Measurements from ENCODE around the gene CD79B. TPM values are rescaled to one million over a fixed set of nuclear protein-coding genes. Genes with fewer than 3 reads are reported as not detected.
"Not testable (repeated sequence)": the region's sequence is repeated elsewhere in the genome, so short reads cannot be mapped to it uniquely, and the experiment has no call there.

Gene CD79B
- total RNA-seq, 2 experiments from 2014 or later, result 479 to 751 TPM

DNA sequence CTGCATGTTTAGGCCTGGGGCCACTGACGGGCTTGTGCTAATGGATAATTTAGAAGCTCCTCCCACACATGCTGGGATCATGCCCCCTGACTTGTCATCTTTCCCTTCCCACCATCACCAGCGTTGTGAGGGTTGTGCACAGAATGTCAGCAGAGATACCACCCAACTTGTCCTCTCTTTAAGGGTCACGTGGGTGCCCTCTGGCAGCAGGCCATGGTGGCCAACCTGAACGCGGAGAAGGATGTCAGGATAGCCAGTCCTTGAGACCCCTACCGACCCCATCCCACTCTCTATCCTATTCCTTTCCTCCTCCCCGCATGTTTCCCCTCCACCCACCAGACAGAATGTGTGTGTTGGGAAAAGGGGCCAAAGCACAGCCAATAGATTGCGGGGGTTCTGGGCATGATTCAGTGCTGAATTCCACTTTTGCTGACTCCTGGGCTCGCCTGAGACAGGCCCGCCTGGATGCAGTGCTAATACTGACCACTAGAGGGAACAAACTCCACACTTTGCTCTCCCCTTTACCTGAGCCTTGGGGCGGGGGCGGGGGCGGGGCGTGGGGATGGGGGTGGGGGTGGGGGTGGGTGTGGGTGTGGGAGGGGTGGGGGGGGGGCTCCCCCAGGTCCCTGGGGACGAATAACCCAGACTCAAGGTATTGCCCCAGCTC lies 50.1 kb downstream of the CD79B start, which contains the start of gene GH2:
TSS of gene GH2 (minus strand) at position 10 of the 667 bp plus-strand sequence. CDS start 143 bp downstream, outside the sequence.
- Histone ChIP-seq H3K9me3 (ENCODE audit: low read length) (no peaks in the 10 kb centered on the region), H3K27ac (ENCODE audit: low read depth, low read length, poor library complexity, severe bottlenecking) (no peak within 1 kb of the TSS), H3K4me1 (ENCODE audit: insufficient read depth, low read length, poor library complexity, severe bottlenecking) (no peaks in the 10 kb centered on the region), H3K79me2 (ENCODE audit: insufficient read depth, low read depth, low read length) (no peaks in the 10 kb centered on the region), H3K36me3 (ENCODE audit: insufficient read depth, low read length) (no peaks in the 10 kb centered on the region), H4K20me1 (ENCODE audit: insufficient read depth, low read length) (no peaks in the 10 kb centered on the region), H3K9me2 (ENCODE audit: insufficient read depth, low read length) (no peaks in the 10 kb centered on the region), H3K4me2 (ENCODE audit: low read length) (no peak within 1 kb of the TSS), H2AFZ (ENCODE audit: low read length) (no peak within 1 kb of the TSS), H3K4me3 (ENCODE audit: low read depth, low read length, poor library complexity, severe bottlenecking) (no peak within 1 kb of the TSS)
- no TSS peak for BruUV-seq (replicated peaks)
- DNase-seq (ENCODE audit: low spot score), result peak; percentile 61
- POLR2A ChIA-PET, result no interaction called here
- intact Hi-C loops (cut with micrococcal nuclease; ENCODE audit: unreplicated experiment), result no loop called here
- CTCF ChIA-PET (ENCODE audit: unreplicated experiment), result no interaction called here
- TF ChIP-seq EZH2phosphoT487 (IDR thresholded peaks at IDR 0.05; ENCODE audit: borderline replicate concordance, low read depth, low read length), result no peak
- TF ChIP-seq, protein P1, sequence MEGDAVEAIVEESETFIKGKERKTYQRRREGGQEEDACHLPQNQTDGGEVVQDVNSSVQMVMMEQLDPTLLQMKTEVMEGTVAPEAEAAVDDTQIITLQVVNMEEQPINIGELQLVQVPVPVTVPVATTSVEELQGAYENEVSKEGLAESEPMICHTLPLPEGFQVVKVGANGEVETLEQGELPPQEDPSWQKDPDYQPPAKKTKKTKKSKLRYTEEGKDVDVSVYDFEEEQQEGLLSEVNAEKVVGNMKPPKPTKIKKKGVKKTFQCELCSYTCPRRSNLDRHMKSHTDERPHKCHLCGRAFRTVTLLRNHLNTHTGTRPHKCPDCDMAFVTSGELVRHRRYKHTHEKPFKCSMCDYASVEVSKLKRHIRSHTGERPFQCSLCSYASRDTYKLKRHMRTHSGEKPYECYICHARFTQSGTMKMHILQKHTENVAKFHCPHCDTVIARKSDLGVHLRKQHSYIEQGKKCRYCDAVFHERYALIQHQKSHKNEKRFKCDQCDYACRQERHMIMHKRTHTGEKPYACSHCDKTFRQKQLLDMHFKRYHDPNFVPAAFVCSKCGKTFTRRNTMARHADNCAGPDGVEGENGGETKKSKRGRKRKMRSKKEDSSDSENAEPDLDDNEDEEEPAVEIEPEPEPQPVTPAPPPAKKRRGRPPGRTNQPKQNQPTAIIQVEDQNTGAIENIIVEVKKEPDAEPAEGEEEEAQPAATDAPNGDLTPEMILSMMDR (conservative IDR thresholded peaks at IDR 0.05; ENCODE audit: low read length), result peak; percentile 69

DNA sequence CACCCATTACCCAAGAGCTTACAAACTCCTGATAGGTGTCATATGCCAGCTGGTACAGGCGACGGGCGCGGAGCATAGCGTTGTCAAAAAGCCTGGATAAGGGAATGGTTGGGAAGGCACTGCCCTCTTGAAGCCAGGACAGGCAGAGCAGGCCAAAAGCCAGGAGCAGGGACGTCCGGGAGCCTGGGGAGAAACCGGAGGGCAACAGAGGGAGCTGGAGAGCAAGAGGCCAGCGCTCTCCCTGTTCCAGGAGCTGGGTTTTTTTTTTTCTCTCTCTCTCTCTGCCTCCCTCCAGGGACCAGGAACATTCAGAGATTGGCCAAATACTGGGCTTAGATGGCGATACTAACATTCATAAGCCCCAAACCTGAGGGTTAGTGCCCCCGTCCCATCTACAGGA lies 50.8 kb downstream of the CD79B start:
- H2AFZ ChIP-seq (ENCODE audit: low read length); CTCF ChIA-PET (ENCODE audit: unreplicated experiment); H3K4me3 ChIP-seq (ENCODE audit: low read depth, low read length, poor library complexity, severe bottlenecking); H3K4me2 ChIP-seq (ENCODE audit: low read length); H3K9me3 ChIP-seq (ENCODE audit: low read length); H3K79me2 ChIP-seq (ENCODE audit: insufficient read depth, low read depth, low read length); H3K27ac ChIP-seq (ENCODE audit: low read depth, low read length, poor library complexity, severe bottlenecking); H4K20me1 ChIP-seq (ENCODE audit: insufficient read depth, low read length); intact Hi-C loops (cut with micrococcal nuclease; ENCODE audit: unreplicated experiment); DNase-seq (ENCODE audit: low spot score); BruUV-seq (replicated peaks); H3K36me3 ChIP-seq (ENCODE audit: insufficient read depth, low read length); H3K9me2 ChIP-seq (ENCODE audit: insufficient read depth, low read length); H3K4me1 ChIP-seq (ENCODE audit: insufficient read depth, low read length, poor library complexity, severe bottlenecking): not testable (repeated sequence)
- POLR2A ChIA-PET, result interaction anchor here (0.6 kb wide), 1 partner anchor 141 kb away, joined by 3 read pairs; no protein-coding TSS in a partner anchor

- DNase-seq (ENCODE audit: low spot score), result no peak
- no TSS peak for BruUV-seq (replicated peaks)
- Histone ChIP-seq H3K79me2 (ENCODE audit: insufficient read depth, low read depth, low read length) (no peaks in the 10 kb centered on the region), H2AFZ (ENCODE audit: low read length) (no peak overlapping the region), H3K36me3 (ENCODE audit: insufficient read depth, low read length) (no peaks in the 10 kb centered on the region), H3K27ac (ENCODE audit: low read depth, low read length, poor library complexity, severe bottlenecking) (no peak overlapping the region), H4K20me1 (ENCODE audit: insufficient read depth, low read length) (no peaks in the 10 kb centered on the region), H3K4me2 (ENCODE audit: low read length) (no peak overlapping the region), H3K4me3 (ENCODE audit: low read depth, low read length, poor library complexity, severe bottlenecking) (no peak overlapping the region), H3K9me2 (ENCODE audit: insufficient read depth, low read length) (no peaks in the 10 kb centered on the region), H3K9me3 (ENCODE audit: low read length) (no peaks in the 10 kb centered on the region), H3K4me1 (ENCODE audit: insufficient read depth, low read length, poor library complexity, severe bottlenecking) (no peaks in the 10 kb centered on the region)
- intact Hi-C loops (cut with micrococcal nuclease; ENCODE audit: unreplicated experiment), result no loop called here
- CTCF ChIA-PET (ENCODE audit: unreplicated experiment), result no interaction called here
- POLR2A ChIA-PET, result interaction anchor here (0.6 kb wide), 1 partner anchor 142 kb away, joined by 3 read pairs; no protein-coding TSS in a partner anchor
- TF ChIP-seq, protein P1 (conservative IDR thresholded peaks at IDR 0.05; ENCODE audit: low read length), result no peak
- no peak for TF ChIP-seq EZH2phosphoT487 (IDR thresholded peaks at IDR 0.05; ENCODE audit: borderline replicate concordance, low read depth, low read length)
These were observed 51.4 kb downstream of the CD79B start for GRCh38 chr17:63880706-63881105.

Small RNA genes within 50 kb of the gene (small RNA-seq; reads per million reads assigned to genes)
- gene AC040958.1 (not detected), gene AC127029.1 (not detected), gene GH1 (not detected)

Other genes starting within 250 kb of the CD79B start
- 406 and 428 TPM in 2 replicates for gene LIMD2, start 232.2 kb downstream of the CD79B start, total RNA-seq (2014; rRNA removed; shearing (Covaris generic))
- 286 and 306 TPM in 2 replicates for gene LIMD2, start 232.2 kb downstream of the CD79B start, total RNA-seq (2022)
- gene STRADA, start 190.5 kb downstream of the CD79B start, total RNA-seq (2014; rRNA removed; shearing (Covaris generic)), result 31.9 and 37.2 TPM in 2 replicates
- gene STRADA, start 190.5 kb downstream of the CD79B start, total RNA-seq (2022), result 68.0 and 80.3 TPM in 2 replicates
- 27.5 and 37.6 TPM in 2 replicates for gene CCDC47, start 158.7 kb downstream of the CD79B start, total RNA-seq (2014; rRNA removed; shearing (Covaris generic))
- gene CCDC47, start 158.7 kb downstream of the CD79B start, total RNA-seq (2022), result 37.8 and 50.3 TPM in 2 replicates
- gene DDX42, start 158.2 kb downstream of the CD79B start, total RNA-seq (2014; rRNA removed; shearing (Covaris generic)), result 74.1 and 85.1 TPM in 2 replicates
- 145 and 156 TPM in 2 replicates for gene DDX42, start 158.2 kb downstream of the CD79B start, total RNA-seq (2022)
- gene PSMC5, start 104.9 kb downstream of the CD79B start, total RNA-seq (2014; rRNA removed; shearing (Covaris generic)), result 32.6 and 42.7 TPM in 2 replicates
- 80.0 and 105 TPM in 2 replicates for gene PSMC5, start 104.9 kb downstream of the CD79B start, total RNA-seq (2022)
- gene FTSJ3, start 104.7 kb downstream of the CD79B start, total RNA-seq (2014; rRNA removed; shearing (Covaris generic)), result 32.4 and 43.0 TPM in 2 replicates
- 38.2 and 49.0 TPM in 2 replicates for gene FTSJ3, start 104.7 kb downstream of the CD79B start, total RNA-seq (2022)
- gene SMARCD2, start 89.6 kb downstream of the CD79B start, total RNA-seq (2014; rRNA removed; shearing (Covaris generic)), result 112 and 120 TPM in 2 replicates
- 127 and 136 TPM in 2 replicates for gene SMARCD2, start 89.6 kb downstream of the CD79B start, total RNA-seq (2022)
- gene CSH2, start 58.7 kb downstream of the CD79B start, total RNA-seq (2014; rRNA removed; shearing (Covaris generic)), result not detected in 2 replicates
- gene CSH2, start 58.7 kb downstream of the CD79B start, total RNA-seq (2022), result not detected in 2 replicates
- gene GH2, start 50.4 kb downstream of the CD79B start, total RNA-seq (2014; rRNA removed; shearing (Covaris generic)), result not detected in 2 replicates
- gene GH2, start 50.4 kb downstream of the CD79B start, total RNA-seq (2022), result not detected in 2 replicates
- not detected in 2 replicates for gene CSH1, start 35.8 kb downstream of the CD79B start, total RNA-seq (2014; rRNA removed; shearing (Covaris generic))
- gene CSH1, start 35.8 kb downstream of the CD79B start, total RNA-seq (2022), result not detected in 2 replicates
- not detected in 2 replicates for gene CSHL1, start 21.1 kb downstream of the CD79B start, total RNA-seq (2014; rRNA removed; shearing (Covaris generic))
- gene CSHL1, start 21.1 kb downstream of the CD79B start, total RNA-seq (2022), result not detected in 2 replicates
- 0.21 and 4.3 TPM in 2 replicates for gene GH1, start 13.5 kb downstream of the CD79B start, total RNA-seq (2014; rRNA removed; shearing (Covaris generic))
- gene GH1, start 13.5 kb downstream of the CD79B start, total RNA-seq (2022), result 0.96 TPM in 1 of 2 replicates, not detected in the other
- gene SCN4A, start 40.6 kb upstream of the CD79B start, total RNA-seq (2014; rRNA removed; shearing (Covaris generic)), result 3.0 and 6.4 TPM in 2 replicates
- 9.0 and 11.9 TPM in 2 replicates for gene SCN4A, start 40.6 kb upstream of the CD79B start, total RNA-seq (2022)
- 0.16 TPM in 1 of 2 replicates, not detected in the other for gene PRR29, start 66.0 kb upstream of the CD79B start, total RNA-seq (2014; rRNA removed; shearing (Covaris generic))
- gene PRR29, start 66.0 kb upstream of the CD79B start, total RNA-seq (2022), result 0.29 TPM in 1 of 2 replicates, not detected in the other
- 76.4 and 112 TPM in 2 replicates for gene ICAM2, start 88.3 kb upstream of the CD79B start, total RNA-seq (2014; rRNA removed; shearing (Covaris generic))
- 79.1 and 88.7 TPM in 2 replicates for gene ICAM2, start 88.3 kb upstream of the CD79B start, total RNA-seq (2022)
- 14.7 and 22.0 TPM in 2 replicates for gene ERN1, start 197.8 kb upstream of the CD79B start, total RNA-seq (2014; rRNA removed; shearing (Covaris generic))
- 65.6 and 70.3 TPM in 2 replicates for gene ERN1, start 197.8 kb upstream of the CD79B start, total RNA-seq (2022)

Measured in OCI-LY7 (cell line).